Uterus (tissue), 2 donors: ENCODE measurements around the gene ACAA2.
"Not testable (repeated sequence)": the region's sequence is repeated elsewhere in the genome, so short reads cannot be mapped to it uniquely, and the experiment has no call there.

ENCODE experiments used
- CTCF ChIP-seq, 4 experiments: fragments of 200-600 bp in 2 of 4; fragments of 450-650 bp in 2 of 4; sonication (generic) in 2 of 4; IDR thresholded peaks; one replicate each; pipeline ENCODE4 v1.5.1; 2016 to 2019; ENCODE audit warnings: antibody characterized with exemption in 4 of 4, mild to moderate bottlenecking in 2 of 4, moderate library complexity in 1 of 4
- POLR2A ChIP-seq, 2 donors: fragments of 450-650 bp; IDR thresholded peaks; one replicate each; pipeline ENCODE4 v1.6.1; 2016; ENCODE audit warnings: antibody characterized with exemption in 2 of 2, mild to moderate bottlenecking in 1 of 2, moderate library complexity in 1 of 2

GRCh38 chr18:49837316-49837835 lies 24.0 kb upstream of the ACAA2 start:
- TF ChIP-seq CTCF, POLR2A (IDR thresholded peaks at IDR 0.05): not testable (repeated sequence)
